HG02852 (cell line): ENCODE results near the gene CENPB.
A peak's percentile ranks its signal among the peaks of the same experiment; 100 is the strongest.

ENCODE experiments used
- ATAC-seq: cut with Tn5 transposase; IDR thresholded peaks from one replicate; pipeline ENCODE4 v1.9.1; 2021; ENCODE audit warnings: mild to moderate bottlenecking, moderate library complexity; ENCODE audit not compliant: unreplicated experiment

CENPB gene

DNA sequence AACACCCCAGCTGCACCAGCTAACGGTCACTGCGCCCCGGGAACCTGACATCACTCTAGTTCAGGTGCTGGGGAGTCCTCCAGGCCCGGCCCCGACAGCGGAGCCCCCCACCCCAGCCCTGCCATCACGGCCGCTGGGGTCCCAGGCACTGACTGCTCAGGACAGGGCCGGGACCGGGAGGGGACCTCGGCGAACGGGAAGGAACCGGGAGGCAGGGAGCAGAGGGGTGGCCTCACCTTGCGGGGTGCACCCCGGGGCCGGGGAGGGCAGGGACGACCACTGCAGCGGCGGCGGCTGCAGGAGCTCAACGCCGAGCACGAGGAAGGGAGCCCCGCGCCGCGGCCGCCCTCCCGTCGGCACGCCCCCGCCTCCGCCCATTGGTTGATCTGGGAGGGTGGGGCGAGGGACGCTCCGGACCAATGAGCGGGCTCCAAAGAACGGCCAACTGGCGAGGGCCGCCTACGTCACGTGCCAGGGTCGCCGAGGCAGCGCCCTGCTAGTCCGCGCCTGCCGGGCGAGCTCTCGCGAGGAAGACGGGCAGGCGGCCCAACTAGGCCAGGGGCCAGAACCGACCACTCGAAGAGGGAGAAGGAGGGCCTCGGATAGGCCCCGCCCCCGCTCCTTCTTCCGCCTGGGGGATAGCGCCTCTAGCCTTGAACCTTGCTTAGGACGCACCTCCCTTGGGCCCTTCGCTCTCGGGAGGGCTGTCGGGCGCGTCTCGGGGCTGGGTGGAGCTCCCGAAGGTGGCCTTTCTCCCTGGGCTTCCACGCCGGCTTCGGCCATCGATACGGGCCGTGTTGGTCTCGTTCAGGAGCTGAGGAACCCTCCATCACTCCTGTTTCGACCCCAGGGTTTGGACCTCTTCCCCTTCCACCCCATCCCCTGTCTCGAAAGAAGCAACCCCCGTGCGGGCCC lies 18.9 kb downstream of the CENPB start, which contains the start of gene ADISSP:
Gene ADISSP (minus strand): TSS at position 327 of the 915 bp plus-strand sequence. CDS start 7,653 bp downstream, outside the sequence.
- ATAC-seq: peak; percentile 94

DNA sequence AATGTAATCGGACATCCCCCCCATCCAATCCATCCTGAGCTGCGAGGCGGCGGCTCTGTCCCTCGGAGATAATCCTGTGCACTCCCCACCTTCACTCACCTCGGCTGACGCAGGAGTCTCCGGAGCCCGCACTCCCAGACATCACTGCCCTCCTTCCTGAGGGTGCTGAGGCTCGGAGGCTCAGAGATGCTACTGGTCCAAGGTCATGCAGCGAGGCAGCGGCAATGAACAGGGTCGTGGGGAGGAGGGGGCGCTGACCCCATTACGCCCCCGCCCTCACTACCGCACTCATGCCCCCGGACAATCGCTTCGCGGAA lies 19.5 kb downstream of the CENPB start:
- ATAC-seq: no peak

DNA sequence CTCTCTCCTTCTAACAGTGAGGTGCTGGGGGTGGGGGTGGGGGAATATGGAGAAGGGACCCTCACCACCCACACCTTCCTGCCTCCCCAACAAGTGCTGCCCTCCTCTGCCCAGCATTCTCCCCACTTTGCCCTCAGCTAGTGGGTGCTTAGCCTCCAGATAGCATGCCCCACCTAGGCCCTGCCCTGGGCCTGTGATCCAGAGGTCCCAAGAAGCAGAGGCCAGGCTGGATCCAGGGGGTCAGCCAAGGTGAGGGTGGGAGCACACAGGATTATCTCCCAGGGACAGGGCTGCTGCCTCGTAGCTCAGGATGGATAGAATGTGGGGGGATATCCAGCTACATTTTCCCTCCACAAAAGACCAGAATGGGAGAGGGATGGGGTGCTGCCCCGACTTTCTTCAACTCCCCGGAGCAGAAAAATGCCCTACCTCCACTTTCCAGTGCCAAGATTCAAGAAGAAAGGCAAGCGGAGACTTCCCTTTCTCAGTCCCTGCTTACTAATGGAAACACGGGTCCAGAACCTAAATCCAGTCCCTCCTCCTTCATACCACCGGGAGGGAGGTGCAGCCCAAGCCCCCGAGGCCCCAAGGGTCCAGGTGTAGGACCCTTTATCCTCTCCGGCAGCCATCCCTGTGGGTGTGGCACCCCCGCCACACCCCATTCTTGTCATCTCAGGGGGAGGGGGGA lies 20.0 kb downstream of the CENPB start:
- ATAC-seq: no peak

DNA sequence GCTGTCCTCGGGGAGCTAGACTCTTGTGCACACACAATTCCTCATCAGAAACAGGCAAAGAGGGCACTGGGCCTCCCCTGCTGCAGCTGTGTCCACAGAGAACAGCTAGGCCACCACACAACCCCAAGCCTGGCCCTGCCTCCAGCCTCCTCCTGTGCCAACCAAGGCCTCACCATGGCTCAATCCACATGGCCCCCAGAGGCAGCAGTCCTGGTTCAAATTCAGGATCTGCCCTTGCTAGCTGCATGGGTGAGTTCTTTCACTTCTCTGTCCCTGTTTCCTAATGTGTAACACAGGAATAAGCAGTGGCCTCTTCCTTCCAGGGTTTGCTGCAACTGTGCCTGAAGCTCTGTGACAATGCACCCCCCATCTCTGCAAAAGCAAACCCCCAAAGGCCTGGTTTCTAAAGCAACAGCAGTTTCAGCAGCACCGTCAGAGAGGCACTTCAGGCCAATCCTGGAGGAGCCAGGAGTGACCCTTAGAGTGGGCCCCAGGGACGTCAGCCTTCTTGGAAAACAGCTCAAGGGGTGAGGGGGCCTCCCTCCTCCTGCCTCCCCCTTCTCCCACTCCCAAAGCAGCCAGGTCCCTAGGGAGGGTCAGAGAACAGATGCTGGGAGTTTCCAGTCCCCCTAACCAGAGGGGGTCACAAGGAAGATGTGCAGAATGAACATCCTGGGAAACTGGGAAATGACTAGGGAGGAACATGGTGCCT lies 21.2 kb downstream of the CENPB start:
- no peak for ATAC-seq

DNA sequence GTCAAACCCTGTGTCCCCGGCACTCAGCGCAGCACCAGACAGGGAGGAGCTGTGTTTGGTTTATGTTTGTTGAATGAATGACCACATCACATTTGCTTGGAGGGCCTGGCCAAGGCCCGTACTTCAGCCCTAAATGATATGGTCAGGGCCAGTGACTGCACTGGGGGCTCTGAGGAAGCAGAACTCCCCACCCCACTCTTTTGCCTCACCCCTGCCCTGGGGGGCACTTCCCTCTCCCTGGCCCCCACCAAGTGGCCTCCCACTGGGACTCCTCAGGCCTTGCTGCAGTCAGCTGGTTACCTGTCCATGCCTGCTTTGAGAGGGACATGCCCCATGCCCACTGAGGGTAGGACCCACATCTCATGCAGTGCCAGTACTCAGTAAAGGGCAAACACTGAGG lies 21.9 kb downstream of the CENPB start:
- ATAC-seq: no peak

DNA sequence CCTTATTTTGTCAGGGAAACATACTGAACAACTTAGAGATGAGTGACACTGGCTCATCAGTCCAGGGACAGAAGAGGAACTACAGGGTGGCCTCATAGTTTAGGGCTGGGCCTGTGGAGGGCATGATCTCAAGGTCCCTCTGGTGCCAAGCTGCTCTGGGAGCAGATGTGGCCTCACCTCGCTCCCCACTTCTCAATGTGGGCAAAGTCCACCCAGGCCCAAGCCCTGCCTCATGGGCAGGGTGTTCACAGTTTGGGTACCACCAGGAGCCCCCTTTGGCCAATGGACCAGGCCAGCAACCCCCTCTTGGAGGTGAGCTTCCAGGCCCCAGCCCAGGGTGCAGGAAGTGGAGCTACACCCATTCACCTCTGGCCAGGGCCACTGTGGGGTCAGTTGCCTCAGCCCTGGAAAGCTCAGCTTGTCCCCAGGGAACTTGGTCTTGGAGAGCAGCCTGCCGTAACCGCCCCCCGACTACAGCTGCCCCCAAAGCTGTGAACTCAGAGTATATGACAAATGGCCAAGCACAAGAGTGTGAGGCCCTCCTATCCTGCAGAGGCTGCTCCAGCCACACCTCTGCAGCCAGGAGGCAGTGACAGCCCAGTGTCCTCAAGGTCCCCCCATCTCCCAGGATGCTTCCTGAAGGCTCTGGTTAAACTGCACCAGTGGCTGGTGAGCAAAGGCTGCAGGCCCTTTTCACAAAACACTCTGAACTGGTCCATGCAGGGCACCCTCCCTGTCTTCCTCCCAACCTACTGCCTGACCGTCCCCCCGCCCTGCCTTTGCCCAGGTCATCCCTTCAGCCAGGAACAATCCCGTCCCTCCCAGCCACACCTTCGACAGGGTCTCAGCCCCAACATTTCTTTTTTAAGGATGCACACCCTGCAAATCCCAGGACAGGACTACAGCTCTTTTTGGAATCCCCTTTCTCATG lies 22.6 kb downstream of the CENPB start:
- no peak for ATAC-seq

DNA sequence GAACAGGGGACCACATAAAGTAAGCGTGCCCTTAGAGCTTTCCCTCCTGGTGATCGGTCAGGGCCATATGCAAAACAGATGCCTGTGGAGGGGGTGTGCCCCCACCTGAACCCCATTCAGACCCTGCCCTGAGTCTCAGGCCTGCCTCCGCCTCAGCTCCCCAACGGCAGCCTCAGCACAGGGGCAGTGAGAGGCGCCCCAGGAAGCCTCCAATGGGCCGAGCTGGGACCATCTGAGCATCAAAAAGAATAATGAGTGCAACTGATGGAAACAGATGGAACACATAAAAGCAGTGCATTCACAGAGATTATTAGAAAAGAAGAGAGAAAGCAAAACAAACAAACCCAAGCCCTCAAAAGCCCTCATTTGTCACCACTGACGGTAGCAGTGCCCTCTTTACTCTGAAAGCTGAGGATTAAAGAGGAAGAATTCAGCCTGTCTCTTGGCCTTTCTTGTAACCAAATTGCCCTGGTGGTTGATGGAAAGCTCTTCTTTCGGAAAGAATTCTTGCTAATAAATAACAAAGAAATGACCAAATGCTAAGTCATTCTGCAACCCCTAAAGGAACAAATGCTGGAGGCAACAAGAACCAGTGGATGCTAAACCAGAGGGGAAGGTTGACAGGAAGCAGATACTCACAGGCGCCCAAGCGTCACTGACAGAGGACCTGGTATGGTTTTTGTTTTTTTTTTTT lies 25.7 kb downstream of the CENPB start:
- no peak for ATAC-seq

DNA sequence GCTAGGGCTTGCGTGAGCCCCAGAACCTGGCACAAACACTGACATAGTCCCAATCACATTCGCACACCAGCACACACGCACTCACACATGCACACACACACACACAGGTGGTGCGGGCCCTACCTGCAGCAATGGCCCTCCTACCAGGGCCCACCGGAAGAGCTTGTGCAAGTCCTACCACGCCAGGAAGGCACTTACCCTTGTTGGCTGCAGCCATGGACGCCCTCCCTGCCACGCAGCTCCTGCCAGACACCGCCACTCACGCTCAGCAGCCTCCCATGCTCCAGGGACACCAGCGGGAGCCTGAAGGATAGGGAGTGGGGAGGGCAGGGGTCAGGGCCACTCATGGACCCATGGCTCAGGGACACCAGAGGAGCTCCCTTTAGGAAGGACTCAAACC lies 26.7 kb downstream of the CENPB start:
- no peak for ATAC-seq

DNA sequence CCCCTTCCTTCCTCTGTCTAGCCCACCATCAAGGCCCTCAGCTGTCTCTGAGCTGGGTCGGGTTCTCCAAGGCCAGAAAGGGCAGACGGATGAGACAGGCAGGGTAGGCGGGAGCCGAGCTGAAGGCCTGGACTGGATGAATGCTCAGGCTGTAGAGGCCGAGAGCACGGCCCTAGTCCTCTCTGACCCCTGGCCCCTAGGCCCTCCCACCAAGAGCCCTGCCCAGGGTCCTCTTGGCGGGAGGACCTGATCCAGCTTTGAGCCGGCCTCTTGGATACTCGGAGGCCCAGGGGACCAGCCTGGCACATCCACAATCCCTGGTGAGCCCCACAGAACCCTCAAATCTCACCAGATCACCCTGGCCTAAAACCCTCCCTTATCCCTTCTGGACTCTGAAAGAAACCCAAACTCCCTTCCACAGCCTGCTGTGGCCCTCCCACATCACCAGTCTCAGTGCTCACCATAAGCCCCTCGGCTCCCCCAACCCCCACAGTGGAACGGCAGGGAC lies 27.2 kb downstream of the CENPB start:
- no peak for ATAC-seq

DNA sequence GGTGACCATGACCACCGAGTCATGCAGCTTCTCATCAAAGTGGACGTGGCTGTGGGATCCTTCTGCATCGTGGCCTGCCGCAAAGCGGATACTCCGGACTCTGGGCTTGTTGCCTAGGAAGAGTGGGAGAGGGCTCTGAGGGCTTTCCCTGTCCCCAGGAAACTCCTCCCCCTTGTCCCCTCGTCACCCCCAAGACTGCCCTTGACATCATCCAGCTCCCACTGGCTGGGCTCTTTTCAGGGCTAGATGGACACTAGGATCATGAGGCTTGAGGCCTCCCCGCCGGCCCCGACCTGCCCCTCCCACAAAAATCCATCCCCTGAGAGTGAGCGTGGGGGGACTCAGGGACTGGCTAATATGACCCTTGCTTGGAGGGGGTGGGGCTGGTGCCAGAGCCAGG lies 28.0 kb downstream of the CENPB start:
- ATAC-seq: no peak

DNA sequence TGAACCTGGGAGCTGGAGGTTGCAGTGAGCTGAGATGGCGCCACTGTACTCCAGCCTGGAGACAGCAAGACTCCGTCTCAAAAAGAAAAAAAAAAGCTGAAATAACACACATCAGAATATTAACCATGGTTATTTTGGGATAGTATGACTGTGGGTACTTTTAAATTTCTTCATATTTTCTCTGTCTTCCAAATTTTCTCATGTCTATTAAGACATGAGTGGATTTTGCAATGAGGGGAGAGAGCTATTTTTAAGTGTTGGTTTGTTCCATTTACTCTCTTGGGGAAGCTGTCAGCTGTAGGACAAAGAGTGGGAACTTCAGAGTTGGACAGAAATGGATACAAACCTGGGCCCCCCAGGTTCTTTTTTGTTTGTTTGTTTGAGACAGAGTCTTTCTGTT lies 29.3 kb downstream of the CENPB start:
- no peak for ATAC-seq

DNA sequence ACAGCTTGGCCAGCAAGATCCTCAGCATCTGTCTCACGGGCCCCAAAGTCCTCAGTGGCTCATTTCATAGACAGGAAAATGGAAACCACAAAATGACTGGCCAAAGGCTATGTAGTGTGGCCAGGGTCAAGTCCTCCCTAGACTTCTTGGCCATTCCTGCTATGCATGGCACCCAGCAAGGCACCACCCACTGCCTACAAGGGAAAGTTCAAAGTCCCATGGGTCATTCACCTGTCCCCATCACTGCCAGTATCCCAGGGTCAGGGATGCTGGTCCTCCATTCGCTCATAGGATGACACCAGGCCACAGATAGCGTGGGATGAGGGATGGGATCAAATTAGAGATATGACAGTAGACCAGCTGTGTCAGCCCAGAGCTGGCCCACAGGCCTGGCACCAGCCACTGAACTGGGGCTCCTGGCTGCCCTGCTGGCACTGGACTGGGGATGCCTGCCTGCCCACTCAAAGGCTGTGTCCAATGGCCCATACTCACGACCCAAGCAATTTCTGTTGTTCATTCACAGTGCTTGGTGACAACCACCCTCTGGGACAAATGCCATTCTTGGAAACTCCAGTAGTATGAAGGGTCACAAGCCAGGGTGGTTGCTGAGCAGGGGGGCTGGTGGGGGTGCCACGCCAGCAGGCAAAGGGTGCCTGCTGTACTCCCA lies 30.6 kb downstream of the CENPB start:
- ATAC-seq: no peak

DNA sequence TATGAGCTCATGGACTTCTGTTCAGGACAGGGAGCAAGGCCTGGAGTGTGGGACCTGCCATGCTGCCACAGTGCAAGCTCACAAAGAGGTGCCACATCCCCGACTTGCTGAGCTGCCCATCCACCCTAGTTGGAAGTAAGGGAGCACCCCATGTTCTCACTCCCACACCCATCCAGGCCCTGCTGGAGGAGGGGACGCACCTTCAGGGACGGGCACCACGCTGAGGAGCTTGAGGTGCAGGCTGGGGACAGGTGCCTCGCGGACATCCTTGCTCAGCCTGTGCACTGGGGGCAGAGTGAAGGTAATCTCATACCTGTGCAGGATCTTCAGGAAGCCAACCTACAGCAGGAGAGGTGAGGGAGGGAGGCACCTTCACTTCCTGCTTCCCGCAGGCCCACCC lies 31.3 kb downstream of the CENPB start:
- no peak for ATAC-seq

DNA sequence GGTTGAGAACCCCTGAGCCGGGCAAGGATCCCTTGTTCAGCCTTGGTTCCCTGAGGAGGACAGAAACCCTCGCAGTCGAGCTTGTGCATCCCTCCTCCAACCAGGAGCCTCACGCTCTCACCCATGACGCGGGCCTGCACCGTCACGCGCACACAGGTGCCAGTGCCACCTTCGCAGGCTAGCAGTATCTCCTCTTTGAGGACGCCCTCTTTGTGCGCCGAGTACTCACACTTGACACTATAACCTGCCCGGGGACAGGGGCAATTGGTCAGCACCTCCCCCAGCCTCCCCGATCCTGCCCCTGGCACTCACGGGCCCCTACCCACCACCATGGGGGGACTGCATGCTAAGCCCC lies 32.3 kb downstream of the CENPB start:
- no peak for ATAC-seq

DNA sequence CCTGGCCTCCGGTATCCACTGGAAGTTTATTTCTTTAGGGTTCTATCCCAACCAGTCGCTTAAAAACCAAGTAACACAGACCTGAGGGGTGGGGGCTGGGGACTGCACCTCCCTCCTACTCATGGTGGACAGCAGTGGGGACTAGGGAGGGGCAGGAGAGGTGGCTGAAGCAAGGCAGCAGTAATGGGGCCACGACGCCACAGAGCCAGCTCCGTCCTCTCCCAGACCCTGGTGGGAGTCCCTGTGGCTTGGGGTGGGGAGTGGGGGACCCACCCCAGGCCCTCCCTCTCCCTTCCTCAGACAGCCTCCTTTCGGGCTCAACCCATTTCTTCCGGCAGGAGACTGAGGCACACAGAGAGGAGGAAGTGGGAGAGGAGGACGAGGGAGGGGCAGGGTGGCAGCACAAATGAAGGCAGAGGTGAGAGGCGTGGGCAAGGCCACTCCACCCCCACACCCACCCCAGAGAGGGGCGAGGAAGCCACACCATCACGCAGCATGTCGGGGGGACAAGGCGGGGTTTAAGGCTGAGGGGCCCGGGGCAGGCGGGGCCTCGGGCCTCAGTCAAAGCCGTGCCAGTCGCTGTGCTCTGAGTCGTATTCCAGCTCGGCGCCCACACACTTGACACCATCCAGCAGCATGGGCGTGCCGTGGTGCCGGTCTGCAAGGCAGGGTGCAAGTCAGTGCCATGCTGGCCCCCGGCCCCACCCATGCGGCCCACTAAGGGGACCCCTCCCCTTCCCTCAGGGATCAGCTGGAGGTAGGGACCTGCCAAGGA lies 32.9 kb downstream of the CENPB start:
- no peak for ATAC-seq

DNA sequence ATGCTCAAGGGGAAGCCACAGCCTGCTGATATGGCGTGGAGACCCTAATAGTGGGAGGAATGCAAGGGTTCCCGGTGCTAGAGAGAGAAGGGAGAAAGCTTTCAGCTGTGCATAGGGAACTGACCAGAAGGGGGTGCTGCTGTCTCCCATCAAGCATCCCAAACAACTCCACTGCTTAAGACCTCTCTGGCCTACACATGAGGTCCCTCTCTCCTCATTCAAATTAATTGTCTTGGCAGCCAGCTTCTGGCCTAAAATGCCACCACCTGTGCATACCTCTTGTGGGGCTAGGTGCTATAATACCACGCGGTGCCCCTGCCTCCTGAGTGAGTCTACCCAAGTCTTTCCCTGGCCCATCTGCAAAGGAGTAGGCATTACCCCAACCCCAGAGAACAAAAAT lies 33.4 kb downstream of the CENPB start:
- no peak for ATAC-seq

DNA sequence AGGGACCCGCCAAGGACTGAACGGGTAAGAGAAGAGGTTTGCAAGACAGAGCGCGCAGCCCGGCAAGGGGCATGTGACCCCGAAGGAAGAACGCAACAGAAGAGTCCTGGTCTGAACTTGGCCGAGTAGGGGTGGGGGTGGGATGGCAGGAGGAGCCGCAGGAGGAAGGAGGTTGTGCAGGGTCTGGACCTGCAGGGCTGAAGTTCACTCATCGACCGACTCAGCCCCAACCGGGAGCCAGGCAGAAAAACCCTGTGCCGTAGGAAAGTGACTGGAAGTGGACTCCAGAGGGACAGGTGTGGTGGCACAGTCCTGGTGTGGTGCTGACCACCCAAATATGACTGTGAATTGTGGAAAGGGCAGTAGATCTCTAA lies 34.2 kb downstream of the CENPB start:
- ATAC-seq: no peak

DNA sequence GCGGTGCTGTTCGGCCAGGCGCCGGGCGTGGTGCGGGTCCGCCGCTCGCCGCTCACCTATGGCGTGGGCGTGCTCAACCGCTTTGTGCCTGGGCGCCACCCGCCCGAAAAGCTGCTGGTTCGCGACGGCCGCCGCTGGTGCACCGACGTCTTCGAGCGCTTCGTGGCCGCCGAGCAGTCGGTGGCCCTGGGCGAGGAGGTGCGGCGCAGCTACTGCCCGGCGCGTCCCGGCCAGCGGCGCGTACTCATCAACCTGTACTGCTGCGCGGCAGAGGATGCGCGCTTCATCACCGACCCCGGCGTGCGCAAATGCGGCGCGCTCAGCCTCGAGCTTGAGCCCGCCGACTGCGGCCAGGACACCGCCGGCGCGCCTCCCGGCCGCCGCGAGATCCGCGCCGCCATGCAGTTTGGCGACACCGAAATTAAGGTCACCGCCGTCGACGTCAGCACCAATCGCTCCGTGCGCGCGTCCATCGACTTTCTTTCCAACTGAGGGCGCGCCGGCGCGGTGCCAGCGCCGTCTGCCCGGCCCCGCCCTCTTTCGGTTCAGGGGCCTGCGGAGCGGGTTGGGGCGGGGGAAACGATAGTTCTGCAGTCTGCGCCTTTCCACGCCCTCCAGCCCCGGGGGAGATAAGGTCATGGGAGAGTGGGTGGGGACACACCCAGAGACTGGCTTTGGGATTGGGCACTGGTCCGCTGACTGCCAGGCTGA lies 34.7 kb downstream of the CENPB start:
- ATAC-seq: no peak
